ENCODE measurements around the gene ZNF292.

GRCh38 chr6:87282743-87283142, 127.4 kb downstream of the ZNF292 start:
- TF ChIP-seq, protein P1, sequence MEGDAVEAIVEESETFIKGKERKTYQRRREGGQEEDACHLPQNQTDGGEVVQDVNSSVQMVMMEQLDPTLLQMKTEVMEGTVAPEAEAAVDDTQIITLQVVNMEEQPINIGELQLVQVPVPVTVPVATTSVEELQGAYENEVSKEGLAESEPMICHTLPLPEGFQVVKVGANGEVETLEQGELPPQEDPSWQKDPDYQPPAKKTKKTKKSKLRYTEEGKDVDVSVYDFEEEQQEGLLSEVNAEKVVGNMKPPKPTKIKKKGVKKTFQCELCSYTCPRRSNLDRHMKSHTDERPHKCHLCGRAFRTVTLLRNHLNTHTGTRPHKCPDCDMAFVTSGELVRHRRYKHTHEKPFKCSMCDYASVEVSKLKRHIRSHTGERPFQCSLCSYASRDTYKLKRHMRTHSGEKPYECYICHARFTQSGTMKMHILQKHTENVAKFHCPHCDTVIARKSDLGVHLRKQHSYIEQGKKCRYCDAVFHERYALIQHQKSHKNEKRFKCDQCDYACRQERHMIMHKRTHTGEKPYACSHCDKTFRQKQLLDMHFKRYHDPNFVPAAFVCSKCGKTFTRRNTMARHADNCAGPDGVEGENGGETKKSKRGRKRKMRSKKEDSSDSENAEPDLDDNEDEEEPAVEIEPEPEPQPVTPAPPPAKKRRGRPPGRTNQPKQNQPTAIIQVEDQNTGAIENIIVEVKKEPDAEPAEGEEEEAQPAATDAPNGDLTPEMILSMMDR (IDR thresholded peaks at IDR 0.05): no peak
- TF ChIP-seq POLR2A (IDR thresholded peaks at IDR 0.05): no peak

Data from testis (tissue), 2 donors.